Neural progenitor cell (in vitro differentiated cells): ENCODE measurements around the gene ZNF784. TPM values are rescaled to one million over a fixed set of nuclear protein-coding genes. Genes with fewer than 3 reads are reported as not detected.

Experiments used
- DNase-seq: peaks from one replicate; pipeline ENCODE4 v3.0.0-alpha.2; 2016; ENCODE audit warnings: low spot score
- H2AFZ ChIP-seq: fragments of 200-600 bp; sonication (generic); replicated peaks from 2 replicates; pipeline ENCODE4 v1.6.1; 2016; ENCODE audit warnings: antibody characterized with exemption
- H3F3A ChIP-seq: fragments of 200-600 bp; sonication (generic); 2 replicates; pipeline ENCODE4 v1.6.1; 2016; ENCODE audit warnings: antibody characterized with exemption, low read depth
- H3K27ac ChIP-seq: fragments of 200-600 bp; sonication (generic); 2 replicates; pipeline ENCODE4 v1.5.1; 2016; ENCODE audit warnings: mild to moderate bottlenecking
- H3K27me3 ChIP-seq: fragments of 200-600 bp; sonication (generic); 2 replicates; pipeline ENCODE4 v1.6.1; 2016; ENCODE audit warnings: mild to moderate bottlenecking, moderate library complexity
- H3K36me3 ChIP-seq: fragments of 200-600 bp; sonication (generic); 2 replicates; pipeline ENCODE4 v1.5.1; 2016
- H3K4me1 ChIP-seq: fragments of 200-600 bp; sonication (generic); 2 replicates; pipeline ENCODE4 v1.6.1; 2016; ENCODE audit warnings: mixed run types
- H3K4me2 ChIP-seq: fragments of 200-600 bp; sonication (generic); 2 replicates; pipeline ENCODE4 v1.6.1; 2016
- H3K4me3 ChIP-seq: fragments of 200-600 bp; sonication (generic); 2 replicates; pipeline ENCODE4 v1.5.1; 2016
- H3K79me2 ChIP-seq: fragments of 200-600 bp; sonication (generic); 2 replicates; pipeline ENCODE4 v1.6.1; 2016; ENCODE audit warnings: low read depth
- H3K9ac ChIP-seq: fragments of 200-600 bp; sonication (generic); 2 replicates; pipeline ENCODE4 v1.6.1; 2016
- H3K9me3 ChIP-seq: fragments of 200-600 bp; sonication (generic); 2 replicates; pipeline ENCODE4 v1.5.1; 2016; ENCODE audit warnings: low read depth
- H4K20me1 ChIP-seq: fragments of 200-600 bp; sonication (generic); 2 replicates; pipeline ENCODE4 v1.6.1; 2016; ENCODE audit warnings: low read depth
- H3K27ac Mint-ChIP-seq: 3 replicates; pipeline ENCODE4 v1.8.0; 2021; ENCODE audit warnings: mixed read lengths
- H3K27me3 Mint-ChIP-seq: 2 replicates; pipeline ENCODE4 v1.8.0; 2022; ENCODE audit warnings: low read depth, mild to moderate bottlenecking, inconsistent platforms, moderate library complexity, mixed read lengths; ENCODE audit not compliant: insufficient read depth
- H3K36me3 Mint-ChIP-seq: 3 replicates; pipeline ENCODE4 v1.8.0; 2021; ENCODE audit warnings: mixed read lengths
- H3K4me1 Mint-ChIP-seq: 3 replicates; pipeline ENCODE4 v1.8.0; 2021; ENCODE audit warnings: mixed read lengths
- H3K4me3 Mint-ChIP-seq: 3 replicates; pipeline ENCODE4 v1.8.0; 2021; ENCODE audit warnings: mild to moderate bottlenecking, moderate library complexity, mixed read lengths
- H3K9me3 Mint-ChIP-seq: 3 replicates; pipeline ENCODE4 v1.8.0; 2020; ENCODE audit warnings: mixed read lengths
- CTCF ChIP-seq: fragments of 200-600 bp; sonication (generic); IDR thresholded peaks from 2 replicates; pipeline ENCODE4 v1.5.1; 2017; ENCODE audit warnings: antibody characterized with exemption, mild to moderate bottlenecking
- EZH2 ChIP-seq: fragments of 200-600 bp; sonication (generic); IDR thresholded peaks from 2 replicates; pipeline ENCODE4 v1.6.1; 2017; ENCODE audit warnings: antibody characterized with exemption, mild to moderate bottlenecking, moderate library complexity
- EZH2phosphoT487 ChIP-seq: fragments of 200-600 bp; sonication (generic); IDR thresholded peaks from 2 replicates; pipeline ENCODE4 v1.6.1; 2017; ENCODE audit warnings: antibody characterized with exemption
- total RNA-seq: library from RNA; depleted of rRNA; stranded (reverse); fragments of >200 nt; gene quantifications from 2 replicates; pipeline ENCODE4 v1.2.3, GENCODE V29; 2015; ENCODE audit warnings: low replicate concordance

Gene ZNF784
- total RNA-seq, 1 donor from 2014 or later, result 3.9 TPM

GRCh38 chr19:55633861-55634260 lies 9.5 kb upstream of the ZNF784 start:
- Histone ChIP-seq H3K27ac (no peak overlapping the region), H3K9me3 (no peaks in the 10 kb centered on the region), H3K4me2 (peak overlapping the region; percentile 99), H3K4me3 (peak overlapping the region; percentile 88), H3K4me1 (peaks cover 6% of the 10 kb centered on the region), H3K9ac (no peak overlapping the region), H3K79me2 (peaks cover 38% of the 10 kb centered on the region), H3K27me3 (no peaks in the 10 kb centered on the region), H3F3A (peaks cover 18% of the 10 kb centered on the region), H4K20me1 (peaks cover 16% of the 10 kb centered on the region), H3K36me3 (no peaks in the 10 kb centered on the region), H2AFZ (no peak overlapping the region)
- H3K27me3 Mint-ChIP-seq, result peaks cover 19% of the 10 kb centered on the region
- H3K36me3 Mint-ChIP-seq, result peaks cover 4% of the 10 kb centered on the region
- H3K9me3 Mint-ChIP-seq, result no peaks in the 10 kb centered on the region
- no peak overlapping the region for H3K27ac Mint-ChIP-seq
- peak overlapping the region; percentile 75 for H3K4me3 Mint-ChIP-seq
- no peak for DNase-seq
- H3K4me1 Mint-ChIP-seq, result peaks cover 29% of the 10 kb centered on the region
- TF ChIP-seq CTCF (no peak), EZH2 (no peak), EZH2phosphoT487 (no peak)

- Histone ChIP-seq H3K4me3 (no peak overlapping the region), H3K79me2 (peaks cover 24% of the 10 kb centered on the region), H2AFZ (no peak overlapping the region), H3K9ac (no peak overlapping the region), H3K27ac (no peak overlapping the region), H3K36me3 (no peaks in the 10 kb centered on the region), H3F3A (peaks cover 15% of the 10 kb centered on the region), H3K4me1 (peaks cover 6% of the 10 kb centered on the region), H3K9me3 (no peaks in the 10 kb centered on the region), H3K4me2 (no peak overlapping the region), H4K20me1 (peaks cover 12% of the 10 kb centered on the region), H3K27me3 (no peaks in the 10 kb centered on the region)
- no peaks in the 10 kb centered on the region for H3K9me3 Mint-ChIP-seq
- peak; percentile 97 for DNase-seq
- peaks cover 26% of the 10 kb centered on the region for H3K4me1 Mint-ChIP-seq
- no peak overlapping the region for H3K27ac Mint-ChIP-seq
- H3K4me3 Mint-ChIP-seq, result peak overlapping the region; percentile 2
- no peaks in the 10 kb centered on the region for H3K36me3 Mint-ChIP-seq
- TF ChIP-seq EZH2phosphoT487 (no peak), EZH2 (peak; percentile 26), CTCF (peak; percentile 91)
- H3K27me3 Mint-ChIP-seq, result peaks cover 13% of the 10 kb centered on the region
Measured at GRCh38 chr19:55632463-55632834, 8.1 kb upstream of the ZNF784 start.

- no peaks in the 10 kb centered on the region for H3K36me3 ChIP-seq
Measured at GRCh38 chr19:55626350-55626749, 2.0 kb upstream of the ZNF784 start.

More at GRCh38 chr19:55626350-55626749, 2.0 kb upstream of the ZNF784 start:
- H3K4me1 Mint-ChIP-seq, result peaks cover 20% of the 10 kb centered on the region
- peaks cover 21% of the 10 kb centered on the region for H3F3A ChIP-seq
- no peak overlapping the region for H3K4me3 ChIP-seq
- DNase-seq, result no peak
- TF ChIP-seq EZH2, result no peak
- TF ChIP-seq EZH2phosphoT487, result no peak
- no peak for TF ChIP-seq CTCF
- no peak overlapping the region for H3K4me2 ChIP-seq
- no peaks in the 10 kb centered on the region for H3K27me3 ChIP-seq
- H3K9me3 Mint-ChIP-seq, result no peaks in the 10 kb centered on the region
- no peak overlapping the region for H3K4me3 Mint-ChIP-seq
- H3K27me3 Mint-ChIP-seq, result peaks cover 2% of the 10 kb centered on the region
- peaks cover 12% of the 10 kb centered on the region for H4K20me1 ChIP-seq
- no peaks in the 10 kb centered on the region for H3K36me3 Mint-ChIP-seq
- H3K79me2 ChIP-seq, result peaks cover 12% of the 10 kb centered on the region
- H2AFZ ChIP-seq, result no peak overlapping the region
- no peak overlapping the region for H3K27ac Mint-ChIP-seq
- H3K9ac ChIP-seq, result no peak overlapping the region
- peaks cover 5% of the 10 kb centered on the region for H3K4me1 ChIP-seq
- H3K27ac ChIP-seq, result no peak overlapping the region
- no peaks in the 10 kb centered on the region for H3K9me3 ChIP-seq
